ENCODE measurements around the gene NR3C2.
"Not testable (repeated sequence)": the region's sequence is repeated elsewhere in the genome, so short reads cannot be mapped to it uniquely, and the experiment has no call there.

Gene NR3C2

DNA sequence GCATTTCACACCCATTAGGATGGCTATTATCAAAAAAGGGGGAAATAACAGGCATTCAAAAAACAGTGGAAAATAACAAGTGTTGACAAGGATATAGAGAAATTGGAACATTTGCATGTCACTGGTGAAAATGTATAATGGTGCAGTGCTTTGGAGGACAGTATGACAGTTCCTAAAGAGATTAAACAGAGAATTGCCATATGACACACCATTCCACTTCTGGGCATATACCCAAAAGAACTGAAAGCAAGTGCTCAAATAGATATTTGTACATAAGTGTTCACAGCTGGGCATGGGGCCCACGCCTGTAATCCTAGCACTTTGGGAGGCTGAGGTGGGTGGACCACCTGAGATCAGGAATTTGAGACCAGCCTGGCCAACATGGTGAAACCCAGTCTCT is 348.1 kb downstream of the NR3C2 start:
- no peak for DNase-seq

- DNase-seq = no peak
Measured at GRCh38 chr4:148093065-148093464, 349.1 kb downstream of the NR3C2 start.

GRCh38 chr4:148092316-148093014 is 349.7 kb downstream of the NR3C2 start:
- DNase-seq = no peak

GRCh38 chr4:148091896-148092295 is 350.3 kb downstream of the NR3C2 start:
- no peak for DNase-seq

GRCh38 chr4:148090503-148091476 is 351.4 kb downstream of the NR3C2 start:
- DNase-seq = no peak

DNA sequence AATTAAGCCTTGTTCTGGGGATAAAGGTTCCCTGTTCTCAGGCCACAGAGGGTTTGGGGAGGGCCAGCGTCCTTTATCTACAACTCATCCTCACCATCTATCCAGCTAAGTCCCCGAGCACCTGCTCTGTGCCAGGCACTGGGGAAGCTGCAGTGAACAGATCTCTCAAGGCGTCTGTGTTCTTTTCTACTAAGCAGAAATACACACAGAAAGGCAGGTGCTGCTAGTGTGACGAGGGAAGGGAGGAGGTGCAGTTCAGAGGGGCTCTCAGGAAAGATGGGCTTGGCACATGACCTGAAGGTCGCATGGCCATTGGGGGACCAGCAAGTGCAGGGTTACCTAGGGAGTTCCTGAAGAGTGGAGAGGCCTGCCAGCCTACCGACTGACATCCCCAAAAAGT is 352.2 kb downstream of the NR3C2 start:
- no peak for DNase-seq

DNA sequence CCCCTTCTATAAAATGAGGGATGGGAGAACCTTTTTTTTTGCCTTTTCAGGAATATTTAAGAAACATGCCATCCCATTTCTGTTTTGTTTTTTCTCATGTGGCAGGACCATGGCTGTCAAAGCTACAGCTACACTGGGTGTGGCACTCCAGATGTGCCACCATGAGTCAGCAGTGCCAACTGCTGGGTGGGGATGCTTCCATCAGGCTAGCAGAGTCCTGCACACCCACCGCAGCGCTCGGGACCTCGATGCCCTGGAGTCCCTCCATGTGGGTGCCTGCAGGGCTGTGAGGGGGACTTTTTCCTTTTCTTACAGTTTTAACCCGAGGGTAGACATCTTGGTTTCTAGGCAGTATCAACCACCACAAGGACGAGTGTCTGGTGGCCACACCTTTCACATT is 352.6 kb downstream of the NR3C2 start:
- DNase-seq = no peak

DNA sequence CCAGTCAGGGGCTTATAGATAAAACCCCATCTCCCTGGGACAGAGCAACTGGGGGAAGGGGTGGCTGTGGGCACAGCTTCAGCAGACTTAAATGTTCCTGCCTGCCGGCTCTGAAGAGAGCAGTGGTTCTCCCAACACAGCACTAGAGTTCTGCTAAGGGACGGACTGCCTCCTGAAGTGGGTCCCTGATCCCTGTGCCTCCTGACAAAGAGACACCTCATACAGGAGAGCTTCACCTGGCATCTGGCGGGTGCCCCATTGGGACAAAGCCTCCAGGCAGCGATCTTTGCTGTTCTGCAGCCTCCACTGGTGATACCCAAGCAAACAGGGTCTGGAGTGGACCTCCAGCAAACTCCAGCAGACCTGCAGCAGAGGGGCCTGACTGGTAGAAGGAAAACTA is 359.1 kb downstream of the NR3C2 start:
- not testable (repeated sequence) for DNase-seq

DNA sequence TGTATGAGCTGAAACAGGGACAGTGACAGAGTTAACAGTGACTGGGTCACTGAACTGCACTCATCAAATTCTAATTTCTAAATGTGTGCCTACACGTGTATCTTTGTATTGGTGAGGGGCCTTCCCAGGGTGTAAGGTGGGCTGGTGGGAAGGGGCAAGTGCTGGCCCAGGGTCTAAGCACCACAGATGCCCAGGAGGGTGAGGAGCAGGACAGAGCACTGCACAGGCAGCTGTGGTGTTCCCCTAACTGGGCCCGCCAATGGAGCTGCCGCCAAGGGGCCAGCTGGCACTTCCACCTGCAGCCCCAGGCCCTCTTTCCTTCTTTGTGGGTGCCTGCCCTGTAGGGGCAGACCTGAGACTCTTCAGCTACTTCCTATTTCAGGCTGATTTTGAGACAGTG is 360.5 kb downstream of the NR3C2 start:
- no peak for DNase-seq

DNA sequence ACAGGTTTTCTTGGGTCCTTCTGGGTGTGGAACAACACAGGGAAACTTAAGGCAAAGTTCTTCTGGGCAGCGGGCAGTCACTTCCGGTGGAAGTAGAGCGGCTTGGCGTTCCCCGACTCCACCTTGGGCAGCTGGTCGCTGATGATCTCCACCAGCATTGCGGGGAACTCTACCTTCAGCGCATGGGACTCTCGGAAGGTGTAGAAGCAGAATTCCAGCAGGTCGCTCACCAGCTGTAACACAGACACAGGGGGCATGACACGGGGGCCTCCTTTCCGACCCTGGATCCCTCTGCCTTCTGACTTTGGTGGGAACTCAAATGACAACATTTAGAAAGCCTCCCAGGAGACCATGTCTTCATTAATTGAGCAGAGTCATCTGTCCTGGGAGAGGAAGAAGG is 360.9 kb downstream of the NR3C2 start:
- no peak for DNase-seq

- DNase-seq = no peak
Measured at GRCh38 chr4:148079961-148080360, 362.3 kb downstream of the NR3C2 start.

- DNase-seq = no peak
Measured at GRCh38 chr4:148078061-148078460, 364.2 kb downstream of the NR3C2 start.

GRCh38 chr4:148077581-148077980 is 364.6 kb downstream of the NR3C2 start:
- no peak for DNase-seq

GRCh38 chr4:148076964-148077363 is 365.2 kb downstream of the NR3C2 start:
- no peak for DNase-seq

DNA sequence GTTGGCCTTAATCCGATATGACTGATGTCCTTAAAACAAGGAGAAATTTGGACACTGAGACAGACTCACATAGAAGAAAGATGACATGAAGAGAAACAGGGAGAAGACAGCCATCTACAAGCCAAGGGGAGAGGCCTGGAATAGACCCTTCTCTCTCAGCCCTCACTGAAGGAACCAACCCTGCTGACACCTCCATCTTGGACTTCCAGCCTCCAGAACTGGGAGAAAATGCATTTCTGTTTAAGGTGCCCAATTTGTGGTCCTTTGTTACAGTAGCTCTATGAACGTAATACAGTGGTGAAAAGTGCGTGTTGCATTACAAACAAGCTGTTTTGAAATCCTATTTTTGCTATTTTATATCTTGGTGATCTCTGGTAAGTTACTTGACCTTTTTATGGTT is 366.8 kb downstream of the NR3C2 start:
- no peak for DNase-seq

DNA sequence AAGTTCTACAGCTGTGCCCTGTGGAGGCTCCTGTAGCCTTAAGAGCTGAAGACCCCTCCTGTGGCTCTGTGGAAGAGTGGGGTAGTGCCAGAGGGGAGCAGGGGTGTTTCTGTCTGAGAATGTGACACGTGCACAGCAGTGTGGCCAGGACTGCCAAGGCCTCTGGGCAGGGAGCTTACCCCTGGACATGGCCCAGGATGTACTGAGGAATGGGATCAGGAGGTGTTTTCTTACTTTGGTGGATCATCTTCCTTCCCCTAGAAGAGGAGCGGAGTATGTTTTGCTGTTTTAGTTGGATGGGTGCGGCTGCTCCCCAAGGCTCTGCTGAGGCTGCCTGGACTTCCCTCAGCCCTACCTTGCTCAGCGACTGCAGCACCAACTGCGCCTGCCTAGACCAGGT is 367.8 kb downstream of the NR3C2 start:
- DNase-seq = no peak

- DNase-seq = no peak
Measured at GRCh38 chr4:148073349-148073748, 368.9 kb downstream of the NR3C2 start.

- no peak for DNase-seq
Measured at GRCh38 chr4:148072789-148073188, 369.4 kb downstream of the NR3C2 start.

DNA sequence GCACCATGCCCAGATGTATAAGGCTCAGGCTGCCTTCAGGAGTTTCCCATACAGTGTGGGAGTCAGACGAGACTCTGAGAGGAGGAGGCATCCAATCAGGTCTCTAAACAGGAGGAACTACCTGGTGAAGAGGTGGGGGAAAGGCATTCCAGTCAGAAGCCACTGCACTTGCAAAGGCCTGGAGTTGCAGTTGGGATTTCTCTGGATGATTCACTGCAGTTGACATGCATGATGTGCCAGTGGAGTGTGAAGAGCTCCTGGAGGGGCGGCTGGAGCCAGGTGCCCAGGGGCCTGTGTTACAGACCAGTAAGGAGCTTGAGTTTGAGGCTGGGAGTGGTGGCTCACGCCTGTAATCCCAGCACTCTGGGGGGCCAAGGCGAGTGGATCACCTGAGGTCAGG is 371.2 kb downstream of the NR3C2 start:
- DNase-seq = no peak

GRCh38 chr4:148069895-148070178 is 372.4 kb downstream of the NR3C2 start:
- no peak for DNase-seq

GRCh38 chr4:148069086-148069894 is 372.9 kb downstream of the NR3C2 start:
- no peak for DNase-seq

DNA sequence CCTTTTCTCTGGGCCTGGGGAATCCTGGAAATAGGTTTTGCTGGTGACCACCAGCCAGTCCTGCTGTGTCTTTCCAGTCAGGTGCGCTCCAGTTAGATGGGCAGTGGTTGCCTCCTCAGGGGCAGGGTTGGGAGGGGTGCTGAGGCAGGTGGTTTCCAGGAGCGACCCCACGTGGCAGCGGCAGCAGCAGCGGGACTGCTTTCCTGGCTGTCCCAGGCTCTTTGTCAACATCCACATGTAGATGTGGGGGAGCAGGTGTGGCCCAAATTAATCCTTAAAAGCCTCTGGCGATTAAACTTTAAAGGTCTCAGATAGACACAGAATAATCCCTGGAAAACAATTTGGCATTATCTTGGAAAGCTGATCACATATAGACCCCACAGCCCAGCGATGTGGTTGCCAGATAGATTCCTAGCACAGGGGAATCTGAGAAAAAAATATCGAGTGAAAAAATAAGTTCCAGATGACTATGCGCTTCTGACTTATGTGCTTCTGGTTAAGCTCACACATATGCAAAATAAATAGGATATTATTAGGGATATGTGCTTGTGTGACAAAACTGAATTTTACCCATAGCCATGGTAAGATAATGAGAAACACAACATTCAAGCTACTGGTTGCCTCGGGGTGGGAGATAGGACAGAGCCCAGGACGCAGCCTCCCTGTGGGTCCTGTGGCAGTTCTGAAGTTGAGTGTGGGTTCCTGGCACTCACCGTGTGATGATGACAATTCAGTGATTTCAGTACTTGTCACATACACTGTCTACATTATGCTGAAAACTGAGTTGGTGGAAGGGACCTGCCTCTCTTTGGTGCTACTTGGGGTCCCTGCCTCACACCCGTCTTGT is 373.9 kb downstream of the NR3C2 start:
- no peak for DNase-seq

All from effector CD4-positive, alpha-beta T cell (primary cell).